SK-N-SH (cell line): Measurements from ENCODE around the gene CELF4. TPM values are rescaled to one million over a fixed set of nuclear protein-coding genes. Genes with fewer than 3 reads are reported as not detected.

Source experiments
- CTCF ChIA-PET: fragments of 300-600, 350-600 bp; formaldehyde crosslinking; extraction: SDS; loops from one replicate; lab custom pipeline; 2021; lab: Yijun Ruan, JAX
- POLR2A ChIA-PET: fragments of 350-600 bp; sonication (Branson Sonifier 250); formaldehyde crosslinking; extraction: SDS; loops from one replicate; lab custom pipeline; 2020; ENCODE audit warnings: antibody characterized with exemption, inconsistent platforms; lab: Yijun Ruan, JAX
- DNase-seq: peaks from one replicate; pipeline ENCODE4 v3.0.0; 2012
- H2AFZ ChIP-seq: fragments of 200-600 bp; sonication (generic); 2 replicates; pipeline ENCODE4 v1.8.1; 2016; ENCODE audit warnings: antibody characterized with exemption, mild to moderate bottlenecking, low read depth
- H3F3A ChIP-seq: fragments of 200-600 bp; sonication (generic); replicated peaks from 2 replicates; pipeline ENCODE3; 2016; ENCODE audit warnings: antibody characterized with exemption, mild to moderate bottlenecking; ENCODE audit not compliant: insufficient read depth
- H3K27ac ChIP-seq, 2 experiments: fragments of 200-500 bp in 1 of 2; fragments of 200-600 bp in 1 of 2; sonication (Bioruptor generic) in 1 of 2; sonication (generic), shearing (Covaris generic) in 1 of 2; 2 replicates each; pipeline versions ENCODE4 v1.5.1 to v1.6.1; 2014 to 2016; ENCODE audit warnings: low read depth in 2 of 2, inconsistent platforms in 1 of 2, low read length in 1 of 2, mild to moderate bottlenecking in 1 of 2, mixed read lengths in 1 of 2
- H3K27me3 ChIP-seq: fragments of 200-600 bp; sonication (generic), shearing (Covaris generic); 2 replicates; pipeline ENCODE4 v1.6.1; 2016; ENCODE audit warnings: mixed run types; ENCODE audit not compliant: insufficient read depth
- H3K36me3 ChIP-seq, 2 experiments: fragments of 200-500 bp in 1 of 2; fragments of 200-600 bp in 1 of 2; sonication (Bioruptor generic) in 1 of 2; sonication (generic) in 1 of 2; replicated peaks in 1 of 2; 2 replicates each; pipeline versions ENCODE3 to v1.5.1; 2014 to 2016; ENCODE audit warnings: low read length in 1 of 2, mild to moderate bottlenecking in 1 of 2; ENCODE audit not compliant: insufficient read depth in 2 of 2, control insufficient read depth in 1 of 2
- H3K4me1 ChIP-seq, 2 experiments: fragments of 200-500 bp in 1 of 2; fragments of 200-600 bp in 1 of 2; sonication (Bioruptor generic) in 1 of 2; sonication (generic), shearing (Covaris generic) in 1 of 2; 2 replicates each; pipeline versions ENCODE4 v1.5.1 to v1.6.1; 2014 to 2016; ENCODE audit warnings: low read depth in 1 of 2, low read length in 1 of 2, mixed run types in 1 of 2; ENCODE audit not compliant: insufficient read depth in 2 of 2, control insufficient read depth in 1 of 2
- H3K4me2 ChIP-seq: fragments of 200-600 bp; sonication (generic), shearing (Covaris generic); 2 replicates; pipeline ENCODE4 v1.6.1; 2017; ENCODE audit warnings: mixed run types
- H3K4me3 ChIP-seq, 2 experiments: fragments of 200-500 bp in 1 of 2; fragments of 200-600 bp in 1 of 2; sonication (Bioruptor generic) in 1 of 2; sonication (generic), shearing (Covaris generic) in 1 of 2; 2 replicates each; pipeline versions ENCODE4 v1.5.1 to v1.8.1; 2014 to 2016; ENCODE audit warnings: low read depth in 2 of 2, inconsistent platforms in 1 of 2, low read length in 1 of 2, mild to moderate bottlenecking in 1 of 2, mixed read lengths in 1 of 2, moderate library complexity in 1 of 2
- H3K79me2 ChIP-seq: fragments of 200-600 bp; sonication (generic); 2 replicates; pipeline ENCODE4 v1.8.1; 2017; ENCODE audit warnings: mild to moderate bottlenecking; ENCODE audit not compliant: insufficient read depth
- H3K9ac ChIP-seq: fragments of 200-600 bp; sonication (generic); 2 replicates; pipeline ENCODE4 v1.6.1; 2017; ENCODE audit warnings: mixed run types
- H3K9me2 ChIP-seq: fragments of 200-600 bp; sonication (generic); 2 replicates; pipeline ENCODE4 v1.6.1; 2017; ENCODE audit warnings: mixed run types
- H3K9me3 ChIP-seq: fragments of 200-600 bp; sonication (generic); 2 replicates; pipeline ENCODE4 v1.6.1; 2017; ENCODE audit warnings: mixed run types, mild to moderate bottlenecking, moderate library complexity
- H4K20me1 ChIP-seq: fragments of 200-600 bp; sonication (generic); 2 replicates; pipeline ENCODE4 v1.6.1; 2017; ENCODE audit warnings: mild to moderate bottlenecking, mixed run types; ENCODE audit not compliant: insufficient read depth
- CTCF ChIP-seq: fragments of 200-600 bp; sonication (generic); IDR thresholded peaks from 2 replicates; pipeline ENCODE4 v1.6.1; 2017; ENCODE audit warnings: antibody characterized with exemption, mild to moderate bottlenecking, moderate library complexity
- EP300 ChIP-seq, 2 experiments: IDR thresholded peaks; 2 replicates each; pipeline versions ENCODE4 v1.4.0 to v1.6.1; 2012; ENCODE audit warnings: borderline replicate concordance in 1 of 2, low read depth in 1 of 2, low read length in 1 of 2
- IRF3 ChIP-seq: fragments of 150-350 bp; IDR thresholded peaks from 2 replicates; pipeline ENCODE4 v1.6.1; 2016; ENCODE audit warnings: mild to moderate bottlenecking, low read depth, low read length
- MEF2A ChIP-seq: IDR thresholded peaks from 2 replicates; pipeline ENCODE4 v1.4.0; 2012; ENCODE audit warnings: low read depth, borderline replicate concordance
- NFIC ChIP-seq: IDR thresholded peaks from 2 replicates; pipeline ENCODE4 v1.4.0; 2012; ENCODE audit warnings: borderline replicate concordance
- PBX3 ChIP-seq: IDR thresholded peaks from 2 replicates; pipeline ENCODE4; 2012
- SIN3A ChIP-seq: IDR thresholded peaks from 2 replicates; pipeline ENCODE4 v1.6.1; 2012; ENCODE audit warnings: low read depth, mild to moderate bottlenecking, low read length, moderate library complexity, borderline replicate concordance
- SMC3 ChIP-seq: IDR thresholded peaks from 2 replicates; pipeline ENCODE4 v1.6.1; 2012; ENCODE audit warnings: low read depth, low read length, improper control_type of control experiment
- TCF12 ChIP-seq: IDR thresholded peaks from 2 replicates; pipeline ENCODE4 v1.4.0; 2012
- TEAD4 ChIP-seq: IDR thresholded peaks from 2 replicates; pipeline ENCODE4 v1.4.0; 2012; ENCODE audit warnings: mild to moderate bottlenecking, borderline replicate concordance; ENCODE audit not compliant: insufficient read depth
- USF2 ChIP-seq: fragments of 150-350 bp; IDR thresholded peaks from 2 replicates; pipeline ENCODE4 v1.6.1; 2017; ENCODE audit warnings: antibody characterized with exemption, low read length, low read depth, borderline replicate concordance
- YY1 ChIP-seq: IDR thresholded peaks from 2 replicates; pipeline ENCODE4 v1.4.0; 2012; ENCODE audit warnings: low read depth, mild to moderate bottlenecking
- ZBTB33 ChIP-seq: IDR thresholded peaks from 2 replicates; pipeline ENCODE4 v1.4.0; 2012; ENCODE audit warnings: low read depth, borderline replicate concordance
- WGBS: methylation state at CpG from one replicate; pipeline ENCODE4 v1.1.6; 2017; ENCODE audit warnings: low lambda C conversion rate; 5-methylcytosine and 5-hydroxymethylcytosine counted together
- polyA plus RNA-seq, 3 experiments: library from polyadenylated mRNA; depleted of rRNA; stranded (reverse); fragments of >200 nt; gene quantifications; 2 replicates each; pipeline ENCODE4 v1.2.3, GENCODE V29; 2012

The CELF4 gene
- polyA plus RNA-seq, 1 of the 3 experiments (the other 2 are of a cell fraction), result 0.26 TPM

GRCh38 chr18:37412829-37413228 lies 152.8 kb downstream of the CELF4 start:
- Histone ChIP-seq H3K27me3 (no peaks in the 10 kb centered on the region), H3F3A (no peaks in the 10 kb centered on the region), H4K20me1 (no peaks in the 10 kb centered on the region), H3K4me3 (no peak overlapping the region), H3K9ac (no peak overlapping the region), H3K9me2 (no peaks in the 10 kb centered on the region), H3K36me3 (no peaks in the 10 kb centered on the region), H3K4me2 (no peak overlapping the region), H3K9me3 (no peaks in the 10 kb centered on the region), H3K4me1 (peaks cover 0 to 2% of the 10 kb centered on the region in 2 experiments; a peak in 1 of 4 replicates), H3K79me2 (no peaks in the 10 kb centered on the region), H2AFZ (no peak overlapping the region), H3K27ac (no peak overlapping the region)
- TF ChIP-seq SMC3, result no peak
- TF ChIP-seq TEAD4, result no peak
- no peak for TF ChIP-seq IRF3
- TF ChIP-seq MEF2A, result no peak
- no peak for TF ChIP-seq EP300 (IDR thresholded peaks at IDR 0.05; ENCODE audit: borderline replicate concordance in 1 of 2, low read depth in 1 of 2, low read length in 1 of 2)
- TF ChIP-seq NFIC, result no peak
- no peak for TF ChIP-seq ZBTB33
- no peak for TF ChIP-seq SIN3A
- no peak for TF ChIP-seq YY1
- no peak for TF ChIP-seq CTCF
- no peak for TF ChIP-seq PBX3
- TF ChIP-seq USF2, result no peak
- TF ChIP-seq TCF12, result no peak
- 52% methylated on average over 8 of the region's 8 CpGs for WGBS
- DNase-seq, result no peak
- POLR2A ChIA-PET, result no interaction called here
- CTCF ChIA-PET, result no interaction called here
